ENCODE results near the gene MYH9. TPM values are rescaled to one million over a fixed set of nuclear protein-coding genes. Genes with fewer than 3 reads are reported as not detected.
"Not testable (repeated sequence)": the region's sequence is repeated elsewhere in the genome, so short reads cannot be mapped to it uniquely, and the experiment has no call there.

The MYH9 gene
- 133 TPM for polyA plus RNA-seq (ENCODE audit: insufficient read length)

DNA sequence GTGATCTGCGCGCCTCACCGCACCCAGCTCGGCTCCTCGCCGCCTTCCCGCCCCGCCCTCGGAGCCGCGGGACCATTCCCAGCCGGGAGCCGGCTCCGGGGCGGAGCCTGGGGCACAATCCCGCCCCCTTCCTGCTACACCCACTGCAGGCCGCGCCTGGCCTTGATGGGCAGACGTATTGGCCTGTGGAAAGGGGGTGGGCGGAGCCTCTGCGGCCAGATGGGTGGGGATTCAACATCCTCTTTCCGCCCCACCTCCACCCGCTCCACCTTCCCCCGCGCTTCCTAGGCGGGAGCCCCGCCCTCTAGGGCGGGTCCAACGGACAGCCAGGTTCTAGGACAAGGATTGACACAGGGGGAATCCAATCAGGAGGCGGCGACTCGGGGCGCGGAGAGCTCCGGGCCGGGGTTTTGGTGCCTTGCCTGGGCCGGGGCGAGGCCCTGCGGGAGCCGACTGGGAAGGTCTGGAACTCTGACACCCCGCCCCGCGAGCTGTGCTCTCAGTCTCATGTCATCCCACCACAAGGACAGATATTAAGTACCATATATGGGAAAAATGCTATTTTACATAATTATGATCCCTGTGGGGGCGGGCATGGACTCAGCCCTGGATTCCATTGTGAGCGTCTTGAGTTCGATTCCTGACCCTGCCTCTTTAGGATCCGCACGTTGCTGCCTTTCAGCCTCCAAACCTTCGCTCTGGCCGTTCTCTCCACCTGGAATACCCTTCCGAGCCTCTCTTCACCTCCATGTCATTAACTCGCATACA is at the start of gene MYH9:
MYH9 (minus strand) TSS at position 9 of the 768 bp plus-strand sequence. CDS start 38,731 bp downstream, outside the sequence.
- peak; percentile 100 for DNase-seq

DNA sequence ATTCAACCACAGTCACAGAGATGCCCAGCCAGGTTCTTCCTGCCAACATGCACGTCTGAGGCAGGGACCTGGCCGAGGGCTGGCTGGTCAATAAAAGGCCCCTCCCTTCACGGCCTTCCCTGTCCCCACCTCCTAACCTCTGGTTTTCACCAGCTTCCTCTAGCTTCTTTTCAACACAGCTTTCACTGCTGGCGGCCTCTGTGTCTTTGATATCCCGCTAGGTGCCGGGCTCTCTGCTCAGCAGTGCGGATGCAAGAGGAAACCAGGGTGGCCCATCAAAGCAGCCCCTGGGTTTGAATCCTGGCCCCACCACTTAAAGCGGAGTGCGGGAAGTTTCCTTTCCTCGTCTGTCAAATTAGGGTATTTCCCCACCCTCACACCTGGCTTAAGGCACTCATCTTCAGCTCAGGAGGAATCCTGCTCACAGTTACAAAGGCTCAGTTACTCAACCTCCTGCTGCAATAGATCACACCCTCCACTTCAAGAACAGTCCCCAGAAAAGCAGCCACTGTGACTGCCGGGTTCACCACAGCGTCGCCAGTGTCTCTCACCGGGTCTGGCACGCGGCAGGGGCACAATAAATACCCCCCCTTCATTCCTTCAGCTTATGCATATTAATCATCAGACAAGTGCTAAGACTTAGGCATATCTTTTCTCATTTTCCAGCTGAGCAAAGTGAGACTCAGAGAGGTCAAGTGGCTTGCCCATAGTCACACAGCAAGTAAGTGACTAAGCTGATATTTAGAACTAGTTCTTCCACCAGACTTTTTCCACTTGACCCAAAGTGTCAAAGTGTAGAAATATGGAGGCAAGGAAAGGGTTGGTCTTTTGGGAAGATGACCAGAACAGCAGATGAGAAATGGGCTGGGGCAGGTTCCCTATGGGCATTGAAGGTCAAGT is 48.0 kb upstream of the MYH9 start:
- DNase-seq: no peak

DNA sequence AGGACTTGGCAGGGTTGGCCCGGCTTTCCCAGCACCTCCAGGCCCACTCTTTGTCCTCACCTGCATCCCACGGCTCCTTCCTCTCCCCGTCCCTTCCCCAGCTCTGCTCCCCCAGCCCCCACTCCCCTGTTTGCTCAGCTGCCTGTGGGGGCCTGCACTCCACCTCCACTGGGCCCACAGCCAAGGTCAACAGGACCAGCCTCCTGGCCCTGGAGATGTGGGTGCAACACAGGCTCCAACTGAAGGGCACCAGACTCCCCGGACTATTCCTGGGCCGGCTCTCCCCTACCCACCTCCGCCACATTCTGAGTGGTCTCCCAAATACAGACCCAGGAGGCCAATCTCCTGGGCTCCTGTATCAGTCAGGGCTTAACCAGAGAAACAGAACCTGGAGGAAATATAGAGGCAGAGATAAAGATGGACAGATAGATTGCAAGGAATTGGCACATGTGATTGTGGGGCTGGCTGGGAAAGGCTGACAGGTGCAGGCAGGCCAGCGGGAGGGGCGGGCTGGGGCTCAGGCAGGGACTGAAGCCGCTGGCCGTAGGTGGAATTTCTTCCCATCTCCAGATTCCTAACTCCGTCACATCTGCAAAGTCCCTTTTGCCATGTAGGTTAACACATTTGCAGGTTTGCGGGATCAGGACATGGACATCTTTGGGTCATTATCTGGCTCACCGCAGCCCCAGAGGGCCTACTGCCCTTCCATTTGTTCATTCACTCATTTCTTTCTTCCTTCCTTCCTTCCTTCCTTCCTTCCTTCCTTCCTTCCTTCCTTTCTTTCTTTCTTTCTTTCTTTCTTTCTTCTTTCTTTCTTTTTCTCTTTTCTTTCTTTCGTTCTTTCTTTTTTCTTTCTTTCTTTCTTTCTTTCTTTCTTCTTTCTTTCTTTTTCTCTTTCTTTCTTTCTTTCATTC is 45.8 kb upstream of the MYH9 start:
- DNase-seq: no peak

DNA sequence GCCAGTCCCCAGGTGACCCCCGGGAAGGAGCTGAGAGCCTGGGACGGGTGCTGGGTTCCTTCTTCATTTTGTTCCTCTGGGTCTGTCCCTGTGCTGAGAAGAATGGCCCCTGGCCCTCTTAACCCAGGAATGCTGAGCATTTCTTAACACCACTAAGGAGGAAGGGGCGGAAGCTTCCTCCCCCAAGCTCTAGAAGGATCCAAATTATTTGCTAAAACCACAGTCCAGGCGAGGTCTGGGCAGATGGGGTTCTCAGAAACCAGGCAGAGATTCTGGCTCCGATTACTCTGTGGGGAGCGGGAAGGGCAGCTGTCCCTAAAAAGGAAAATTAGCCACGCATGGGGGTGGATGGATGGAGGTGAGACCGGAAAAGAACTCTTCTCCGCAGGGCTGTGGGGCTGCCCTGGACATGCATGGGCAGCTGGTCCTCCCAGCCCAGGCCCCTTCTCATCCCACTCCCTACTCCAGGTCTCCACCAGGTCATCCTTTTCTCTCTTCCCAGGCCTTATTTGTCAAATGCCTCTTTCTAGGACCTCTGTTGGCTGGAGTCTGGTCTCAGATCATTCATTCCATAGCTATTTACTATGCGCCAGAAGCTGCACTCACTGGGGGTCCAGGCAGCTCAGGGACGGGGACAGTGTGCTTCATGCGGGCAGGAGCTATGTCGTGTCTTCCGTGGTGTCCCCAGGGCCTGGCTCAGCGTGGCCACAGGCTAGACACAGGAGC is 45.0 kb upstream of the MYH9 start:
- no peak for DNase-seq

DNA sequence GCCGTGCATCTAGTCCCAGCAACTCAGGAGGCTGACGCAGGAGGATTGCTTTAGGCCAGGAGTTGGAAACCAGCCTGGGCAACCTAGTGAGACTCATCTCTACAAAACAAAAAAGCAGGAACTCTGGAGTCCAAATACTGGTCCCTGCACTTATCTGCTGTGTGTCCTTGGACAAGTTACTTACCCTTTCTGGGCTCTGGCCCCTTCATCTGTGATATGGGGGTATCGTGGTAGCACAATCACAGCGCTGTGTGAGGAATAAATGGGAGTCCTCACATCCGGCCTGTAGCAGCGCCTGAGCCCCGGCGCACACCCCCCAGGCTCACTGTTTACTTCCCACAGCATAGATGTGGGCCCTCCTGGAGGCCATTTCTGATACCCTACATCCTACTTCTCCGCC is 44.2 kb upstream of the MYH9 start:
- DNase-seq: no peak

DNA sequence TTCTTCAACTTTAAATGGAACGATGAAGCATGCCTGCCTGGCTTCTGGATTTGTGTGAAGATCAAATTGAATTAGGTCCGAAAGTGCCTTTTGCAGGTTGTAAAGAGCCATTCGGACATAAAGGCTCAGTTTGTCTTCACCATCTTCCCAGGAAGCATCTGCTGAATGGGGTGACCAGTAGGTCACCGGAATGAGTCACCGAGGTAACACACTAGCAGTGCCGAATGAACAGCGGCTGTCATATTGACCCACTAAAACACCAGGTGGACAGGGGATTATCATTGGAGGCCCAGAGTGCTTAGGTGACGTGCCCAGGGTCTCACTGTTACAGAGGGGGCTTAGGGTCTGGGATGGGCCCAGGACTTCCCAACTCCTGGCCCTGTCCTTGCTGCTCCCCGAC is 43.1 kb upstream of the MYH9 start:
- no peak for DNase-seq

DNA sequence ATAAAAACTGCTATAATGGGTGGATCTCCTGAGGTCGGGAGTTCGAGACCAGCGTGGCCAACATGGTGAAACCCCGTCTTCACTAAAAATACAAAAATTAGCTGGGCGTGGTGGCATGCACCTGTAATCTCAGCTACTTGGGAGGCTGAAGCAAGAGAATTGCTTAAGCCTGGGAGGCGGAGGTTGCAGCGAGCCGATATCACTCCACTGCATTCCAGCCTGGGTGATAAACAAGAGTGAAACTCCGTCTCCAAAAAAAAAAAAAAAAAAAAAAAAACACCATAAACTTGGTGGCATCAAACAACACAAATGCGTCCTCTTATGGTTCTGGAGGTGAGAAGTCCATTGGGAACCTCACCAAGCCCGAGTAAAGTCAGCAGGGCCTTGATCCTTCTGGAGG is 40.2 kb upstream of the MYH9 start:
- DNase-seq: not testable (repeated sequence)

DNA sequence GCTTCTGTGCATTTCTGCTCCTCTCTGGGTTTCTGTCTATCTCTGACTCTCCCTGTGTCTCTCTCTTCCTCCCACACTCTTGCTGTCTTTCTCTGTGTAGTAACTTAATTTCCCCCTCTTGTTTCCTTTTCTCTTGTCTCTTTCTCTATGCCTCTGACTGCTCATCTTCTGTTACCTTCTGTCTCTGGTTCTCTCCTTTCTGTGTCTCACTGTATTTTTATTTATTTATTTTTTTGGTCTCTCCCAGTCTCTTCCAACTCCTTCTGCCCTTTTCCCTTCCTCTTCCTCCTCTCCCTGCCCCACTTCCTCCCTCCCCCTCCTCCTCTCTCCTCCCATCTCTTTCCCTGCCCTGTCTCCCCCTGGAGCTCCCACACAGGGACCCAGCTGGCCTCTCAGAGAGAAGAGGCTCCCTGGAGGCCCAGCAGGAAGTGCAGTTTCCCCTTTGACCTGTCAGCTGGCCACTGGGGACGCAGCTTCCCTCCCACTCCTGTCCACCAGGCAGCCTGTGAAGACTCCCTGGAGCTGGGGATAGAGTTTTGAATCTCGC is 38.3 kb upstream of the MYH9 start:
- DNase-seq: no peak

DNA sequence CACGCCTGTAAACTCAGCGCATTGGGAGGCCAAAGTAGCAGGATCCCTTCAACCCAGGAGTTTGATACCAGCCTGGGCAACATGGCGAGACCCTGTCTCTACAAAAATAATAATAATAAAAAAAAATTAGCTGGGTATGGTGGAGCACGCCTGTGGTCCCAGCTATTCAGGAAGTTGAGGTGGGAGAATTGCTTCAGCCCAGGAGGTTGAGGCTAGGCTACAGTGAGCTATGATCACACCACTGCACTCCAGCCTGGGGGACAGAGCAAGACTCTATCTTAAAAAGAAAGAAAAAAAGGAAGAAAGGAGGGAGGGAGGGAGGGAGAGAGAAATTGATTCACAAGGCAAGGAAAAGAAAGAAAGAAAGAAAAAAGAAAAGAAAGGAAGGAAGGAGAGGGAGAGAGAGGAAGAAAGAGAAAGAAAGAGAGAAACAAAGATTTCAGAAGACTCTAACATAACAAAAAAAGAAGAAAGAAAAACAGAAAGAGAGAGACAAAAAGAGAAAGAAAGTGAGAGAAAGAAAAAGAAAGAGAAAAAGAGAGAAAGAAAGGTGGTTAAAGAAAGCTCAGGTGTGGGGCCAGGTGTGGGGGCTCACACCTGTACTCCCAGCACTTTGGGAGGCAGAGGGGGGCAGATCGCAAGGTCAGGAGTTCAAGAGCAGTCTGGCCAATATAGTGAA is 37.3 kb upstream of the MYH9 start:
- no peak for DNase-seq

DNA sequence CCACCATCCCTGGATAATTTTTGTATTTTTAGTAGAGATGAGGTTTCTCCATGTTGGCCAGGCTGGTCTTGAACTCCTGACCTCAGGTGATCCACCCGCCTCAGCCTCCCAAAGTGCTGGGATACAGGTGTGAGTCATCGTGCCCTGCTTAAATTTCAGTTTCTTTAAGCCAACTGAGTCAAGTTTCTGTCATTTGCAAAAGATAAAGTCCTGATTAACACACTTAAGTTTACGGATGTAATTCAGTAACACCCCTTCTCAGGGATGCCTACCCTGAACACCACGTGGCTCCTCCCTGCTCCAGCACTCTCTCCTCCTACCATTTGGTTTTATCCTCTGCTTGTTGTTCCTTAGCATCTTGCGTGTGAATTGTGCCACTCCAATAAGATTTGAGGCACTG is 36.7 kb upstream of the MYH9 start:
- DNase-seq: not testable (repeated sequence)

DNA sequence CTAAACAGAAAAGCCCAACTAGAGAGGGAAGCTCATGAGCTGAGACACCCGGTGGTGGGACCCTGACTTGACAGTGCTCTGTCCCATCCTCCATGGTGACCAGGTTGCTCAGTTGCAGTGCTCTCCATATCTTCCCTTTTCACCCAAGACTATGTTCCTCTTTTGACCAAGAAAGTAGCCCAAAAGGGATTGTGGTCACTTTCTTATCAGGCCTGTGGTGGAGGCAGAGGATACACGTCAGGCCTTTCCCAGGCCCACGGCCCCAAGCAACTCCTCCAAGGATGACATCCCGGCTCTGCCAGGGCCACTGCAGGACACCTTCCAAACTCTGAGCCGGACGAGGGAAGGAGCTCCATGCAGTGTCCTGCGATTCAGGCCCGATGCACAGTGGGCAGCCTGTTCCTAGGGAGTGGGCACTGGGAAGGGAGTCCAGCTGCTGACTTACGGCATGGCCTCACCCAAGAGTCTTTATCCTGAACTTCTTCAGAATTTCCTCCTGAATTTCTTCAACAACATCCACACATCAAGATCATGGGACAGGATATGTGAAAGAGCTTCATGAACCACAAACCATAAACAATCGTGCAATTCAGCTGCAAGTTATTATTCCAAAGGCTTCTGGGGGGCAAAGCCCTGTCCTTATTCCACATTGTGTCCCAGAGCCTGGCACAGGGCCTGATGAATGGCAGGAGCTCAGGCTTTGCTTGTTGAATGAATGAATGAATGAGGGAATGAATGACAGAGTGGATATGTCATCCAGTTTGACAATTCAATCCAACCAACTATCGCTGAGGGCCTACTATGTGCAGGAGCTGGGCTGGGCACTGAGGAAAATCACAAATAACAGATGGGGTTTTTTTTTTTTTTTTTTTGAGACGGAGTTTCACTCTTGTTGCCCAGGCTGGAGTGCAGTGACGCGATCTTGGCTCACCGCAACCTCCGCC is 36.0 kb upstream of the MYH9 start:
- no peak for DNase-seq

DNA sequence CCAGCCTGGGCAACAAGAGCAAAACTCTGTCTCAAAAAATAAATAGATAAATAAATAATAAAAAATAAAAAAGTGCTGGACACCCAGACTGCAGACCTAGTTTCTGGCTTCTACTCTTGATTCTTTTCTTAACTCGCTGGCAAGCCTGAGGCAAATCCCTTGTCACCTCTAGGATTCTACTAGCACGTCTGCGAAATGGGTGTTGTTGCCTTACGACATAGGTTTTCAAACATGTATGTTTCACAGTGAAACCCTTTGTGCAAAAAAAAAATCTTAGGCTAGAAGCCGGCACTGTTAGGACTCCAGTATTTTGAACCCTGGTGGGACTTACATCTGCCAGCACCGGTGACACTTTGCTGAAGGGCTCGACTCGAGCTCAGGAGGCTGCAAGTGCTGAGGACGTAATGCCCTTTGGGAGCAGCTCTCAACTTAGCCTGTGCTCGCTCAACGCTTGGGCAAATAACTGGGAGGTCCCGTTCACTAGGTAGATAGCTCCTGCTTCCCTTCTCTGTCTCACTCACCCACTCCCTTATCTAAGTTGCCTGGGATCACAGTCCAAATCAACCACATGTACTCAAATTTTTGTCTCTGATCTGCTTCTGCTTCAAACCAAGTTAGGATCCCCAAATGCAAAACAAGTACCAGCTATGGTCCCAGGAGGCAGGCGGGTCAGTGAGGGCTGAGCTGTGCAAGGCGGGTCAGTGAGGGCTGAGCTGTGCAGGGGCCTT is 34.7 kb upstream of the MYH9 start:
- no peak for DNase-seq

DNA sequence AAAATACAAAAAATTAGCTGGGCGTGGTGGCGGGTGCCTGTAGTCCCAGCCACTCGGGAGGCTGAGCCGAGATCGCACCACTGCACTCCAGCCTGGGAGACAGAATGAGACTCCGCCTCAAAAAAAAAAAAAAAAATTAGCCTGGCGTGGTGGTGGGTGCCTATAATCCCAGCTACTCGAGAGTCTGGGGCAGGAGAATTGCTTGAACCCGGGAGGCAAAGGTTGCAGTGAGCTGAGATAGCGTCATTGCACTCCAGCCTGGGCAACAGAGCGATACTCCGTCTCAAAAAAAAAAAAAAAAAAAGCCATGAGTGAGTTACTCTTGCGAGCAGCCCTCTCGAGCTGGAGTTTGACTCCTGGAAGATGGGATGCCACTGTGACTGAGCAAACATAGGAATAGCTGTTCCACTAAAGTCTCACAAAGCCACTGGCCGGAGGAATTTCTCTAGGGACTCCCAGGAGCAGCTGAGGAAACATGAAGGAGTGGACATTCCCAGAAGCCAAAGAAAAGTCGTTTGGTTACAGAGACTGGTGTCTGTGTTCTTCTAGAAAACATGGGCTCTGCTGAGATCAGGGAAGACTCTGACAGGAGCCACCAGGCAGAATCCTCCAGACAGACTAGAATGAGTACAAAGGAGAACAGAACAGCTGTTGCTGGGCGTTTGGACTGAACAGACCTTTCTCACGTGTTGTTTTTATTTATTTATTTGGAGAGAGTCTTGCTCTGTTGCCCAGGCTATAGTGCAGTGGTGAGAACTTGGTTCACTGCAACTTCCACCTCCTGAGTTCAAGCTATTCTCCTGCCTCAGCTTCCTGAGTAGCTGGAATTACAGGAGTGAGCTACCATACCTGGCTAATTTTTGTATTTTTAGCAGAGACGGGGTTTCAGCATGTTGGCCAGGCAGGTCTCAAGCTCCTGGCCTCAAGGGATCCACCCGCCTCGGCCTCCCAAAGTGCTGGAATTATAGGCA is 32.4 kb upstream of the MYH9 start:
- DNase-seq: no peak

DNA sequence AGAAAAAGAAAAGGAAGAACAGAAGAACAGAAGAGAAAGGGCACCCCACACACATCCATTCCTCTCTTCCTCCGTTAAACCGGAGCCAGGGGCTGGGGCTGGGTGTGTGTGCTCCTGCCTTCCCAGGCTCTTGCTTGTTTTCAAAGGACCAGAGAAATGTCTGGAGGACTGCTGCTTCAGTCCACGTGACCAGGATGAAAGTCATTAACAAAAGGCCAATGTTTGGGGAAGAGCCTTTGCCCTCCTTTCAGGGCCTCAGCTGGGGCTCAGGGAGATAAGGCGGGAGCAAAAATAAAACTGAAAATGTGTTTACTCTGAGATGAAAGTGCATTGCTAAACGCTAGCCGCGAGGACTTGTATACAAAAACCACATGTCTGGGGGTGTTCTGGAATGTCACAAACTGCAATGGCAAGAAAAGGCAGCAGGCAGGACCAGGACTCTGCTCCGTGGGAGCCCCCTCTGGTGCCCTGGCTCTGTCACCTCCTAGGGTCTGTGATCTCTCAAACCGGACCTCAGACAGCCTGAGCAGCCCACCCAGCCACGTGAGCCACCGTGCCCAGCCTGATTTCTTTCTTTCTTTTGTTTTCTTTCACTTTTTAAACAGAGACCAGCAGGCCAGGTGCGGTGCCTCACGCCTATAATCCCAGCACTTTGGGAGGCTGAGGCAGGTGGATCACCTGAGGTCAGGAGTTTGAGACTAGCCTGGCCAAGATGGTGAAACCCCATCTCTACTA is 31.6 kb upstream of the MYH9 start:
- DNase-seq: peak; percentile 26

DNA sequence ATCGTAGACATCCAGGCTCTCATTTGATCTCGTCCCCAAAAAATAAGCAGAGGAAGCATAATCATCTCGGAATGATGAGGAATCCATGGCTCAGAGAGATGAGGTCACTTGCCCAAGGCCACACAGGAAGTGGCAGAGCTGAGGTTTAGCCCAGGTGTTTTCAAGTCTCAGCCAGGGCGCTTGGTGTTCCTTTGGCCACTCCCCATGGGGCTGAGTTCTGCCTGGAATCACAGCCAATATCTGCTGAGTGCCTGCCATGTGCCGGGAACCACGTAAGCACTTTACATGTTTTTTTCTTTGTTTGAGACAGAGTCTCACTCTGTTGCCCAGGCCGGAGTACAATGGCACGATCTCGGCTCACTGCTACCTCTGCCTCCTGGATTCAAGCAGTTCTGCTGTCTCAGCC is 29.5 kb upstream of the MYH9 start:
- no peak for DNase-seq

DNA sequence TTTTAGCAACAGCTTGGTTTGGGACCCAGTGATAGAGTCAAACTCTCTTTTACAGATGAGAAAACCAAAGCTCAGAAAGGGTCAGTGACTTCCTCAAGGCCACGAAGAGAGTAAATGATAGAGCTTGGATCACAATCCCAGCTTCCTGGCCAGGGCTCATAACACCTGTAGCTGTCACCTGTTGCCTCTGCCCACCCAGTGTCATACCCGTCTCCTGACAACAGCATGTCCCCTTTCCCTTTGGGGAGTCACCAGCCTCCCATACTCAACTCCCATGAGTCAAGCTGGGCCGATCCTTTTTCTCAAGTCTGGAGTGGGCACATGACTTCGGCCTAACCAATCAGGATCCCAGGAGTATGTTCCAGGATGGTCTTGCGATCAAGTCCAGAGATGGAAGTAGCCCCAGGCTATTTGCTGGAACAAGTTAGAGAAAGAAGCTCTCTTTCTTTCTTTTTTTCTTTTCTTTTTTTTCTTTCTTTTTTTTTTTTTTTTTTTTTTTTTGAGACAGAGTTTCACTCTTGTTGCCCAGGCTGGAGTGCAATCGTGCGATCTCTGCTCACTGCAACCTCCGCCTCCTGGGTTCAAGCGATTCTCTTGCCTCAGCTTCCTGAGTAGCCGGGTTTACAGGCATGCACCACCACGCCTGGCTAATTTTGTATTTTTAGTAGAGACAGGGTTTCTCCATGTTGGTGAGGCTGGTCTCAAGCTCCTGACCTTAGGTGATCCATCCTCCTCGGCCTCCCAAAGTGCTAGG is 27.8 kb upstream of the MYH9 start:
- DNase-seq: no peak

Data from hindlimb muscle (tissue), 1 donor.